Adrenal gland (tissue), 12 donors: Measurements from ENCODE around the gene SLC25A19. TPM values are rescaled to one million over a fixed set of nuclear protein-coding genes. Genes with fewer than 3 reads are reported as not detected.
"Not testable (repeated sequence)": the region's sequence is repeated elsewhere in the genome, so short reads cannot be mapped to it uniquely, and the experiment has no call there.

Experiments used
- DNase-seq, 7 donors: peaks; one replicate each; pipeline ENCODE4 v3.0.0-alpha.2; 2019 to 2020
- H3K27ac ChIP-seq, 5 donors: fragments of 200-600 bp; sonication (generic) in 4 of 5; 1 replicate in 3 of 5; 2 replicates in 2 of 5; pipeline versions ENCODE4 v1.5.1 to v1.8.0; 2016 to 2020; ENCODE audit warnings: mild to moderate bottlenecking in 1 of 5
- H3K27me3 ChIP-seq: fragments of 200-600 bp; 2 replicates; pipeline ENCODE4 v1.8.0; 2021
- H3K36me3 ChIP-seq, 2 donors: fragments of 200-600 bp; replicated peaks in 1 of 2; 1 replicate in 1 of 2; 2 replicates in 1 of 2; pipeline versions ENCODE4 v1.5.1 to v1.8.0; 2018 to 2022
- H3K4me1 ChIP-seq, 2 donors: fragments of 200-600 bp; replicated peaks in 1 of 2; 1 replicate in 1 of 2; 2 replicates in 1 of 2; pipeline versions ENCODE4 v1.5.1 to v1.8.0; 2018 to 2021
- H3K4me3 ChIP-seq, 4 donors: fragments of 200-600 bp; sonication (generic) in 3 of 4; one replicate each; pipeline ENCODE4 v1.5.1; 2016 to 2018
- H3K9me3 ChIP-seq, 3 donors: fragments of 200-600 bp; sonication (generic) in 1 of 3; replicated peaks in 1 of 3; 1 replicate in 2 of 3; 2 replicates in 1 of 3; pipeline versions ENCODE4 v1.5.1 to v1.8.0; 2016 to 2021
- POLR2A ChIP-seq, 2 donors: fragments of 450-650 bp; IDR thresholded peaks; one replicate each; pipeline ENCODE4 v1.6.1; 2017; ENCODE audit warnings: antibody characterized with exemption in 2 of 2, mild to moderate bottlenecking in 2 of 2, moderate library complexity in 1 of 2
- WGBS, 4 donors: extraction: QIAGEN DNeasy Blood & Tissue Kit in 2 of 4; methylation state at CpG; one replicate each; pipeline versions ENCODE4 v1.1.5 to v1.1.7; 2013 to 2017; 5-methylcytosine and 5-hydroxymethylcytosine counted together
- intact Hi-C, 2 donors: fragments of 100-400 bp; cut with DNase I; formaldehyde crosslinking; loops; one replicate each; pipeline versions ENCODE4 v1.14.1 to v1.15.0; 2022 to 2023
- polyA plus RNA-seq, 3 donors: library from polyadenylated mRNA; stranded (reverse); fragments of 200-250 nt in 2 of 3; fragments of 350-450 nt in 1 of 3; fragmentation: Illumina TruSeq in 1 of 3; extraction: RNeasy Lipid Tissue Mini Kit (QIAGEN cat#74804) in 1 of 3; gene quantifications; one replicate each; pipeline ENCODE4 v1.2.3, GENCODE V29; 2013 to 2014
- total RNA-seq, 9 donors: library from RNA; depleted of rRNA in 4 of 9; stranded (reverse); fragments of >200 nt in 4 of 9; fragments of 120-200 nt in 1 of 9; fragmentation: NEBNext Ultra II Directional in 1 of 9; extraction: Animal tissue kit (Norgen Biotek cat#: 25700) in 1 of 9; gene quantifications; one replicate each; pipeline versions ENCODE4 v1.1.0 to v1.2.4, GENCODE V29; 2013 to 2023
- TF ChIP-seq, protein P1 (sequence below), 6 experiments: fragments of 450-650 bp in 4 of 6; fragments of 200-600 bp in 2 of 6; sonication (generic) in 1 of 6; IDR thresholded peaks; 1 replicate in 5 of 6; 2 replicates in 1 of 6; pipeline versions ENCODE4 v1.5.1 to v1.8.0; 2016 to 2021; ENCODE audit warnings: antibody characterized with exemption in 6 of 6, mild to moderate bottlenecking in 2 of 6, moderate library complexity in 1 of 6
- donor health status: healthy with polysubstance abuse.
- donor health status: Bipolar disorder and iron deficiency.
- donor health status: DM: yes; HTN: yes; CAD: no.
- donor health status: DM: no; HTN: no; CAD: no.
- donor health status: DM: no; HTN: no; CAD: no.
- donor health status: DM: yes; HTN: yes; CAD: no.

Gene SLC25A19
- total and polyA plus RNA-seq, 12 donors: 15.8 to 63.9 (median 25.3) TPM

DNA sequence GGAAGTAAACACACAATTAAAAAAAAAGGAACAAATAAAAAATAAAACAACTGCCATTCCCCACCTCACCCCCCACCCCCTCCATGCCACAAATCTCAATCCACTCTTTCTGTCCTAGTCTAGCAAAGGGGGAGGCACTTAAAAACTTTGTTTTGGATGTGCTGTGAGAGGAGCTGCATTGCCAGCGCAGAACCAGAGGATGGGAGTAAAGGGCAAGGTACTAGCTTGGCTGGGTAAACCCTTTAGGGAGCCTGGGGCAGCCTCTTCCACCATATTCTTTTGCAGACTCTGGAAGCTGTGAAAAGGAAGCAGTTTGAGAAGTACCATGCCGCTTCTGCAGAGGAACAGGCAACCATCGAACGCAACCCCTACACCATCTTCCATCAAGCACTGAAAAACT is 26.2 kb downstream of the SLC25A19 start:
- H3K4me3 ChIP-seq: no peak overlapping the region
- H3K9me3 ChIP-seq: no peaks in the 10 kb centered on the region
- intact Hi-C loops: no loop called here
- DNase-seq: no peak
- WGBS, 4 donors: 89 to 92% (median 90%) methylated on average over 4 of the region's 4 CpGs
- TF ChIP-seq, protein P1, sequence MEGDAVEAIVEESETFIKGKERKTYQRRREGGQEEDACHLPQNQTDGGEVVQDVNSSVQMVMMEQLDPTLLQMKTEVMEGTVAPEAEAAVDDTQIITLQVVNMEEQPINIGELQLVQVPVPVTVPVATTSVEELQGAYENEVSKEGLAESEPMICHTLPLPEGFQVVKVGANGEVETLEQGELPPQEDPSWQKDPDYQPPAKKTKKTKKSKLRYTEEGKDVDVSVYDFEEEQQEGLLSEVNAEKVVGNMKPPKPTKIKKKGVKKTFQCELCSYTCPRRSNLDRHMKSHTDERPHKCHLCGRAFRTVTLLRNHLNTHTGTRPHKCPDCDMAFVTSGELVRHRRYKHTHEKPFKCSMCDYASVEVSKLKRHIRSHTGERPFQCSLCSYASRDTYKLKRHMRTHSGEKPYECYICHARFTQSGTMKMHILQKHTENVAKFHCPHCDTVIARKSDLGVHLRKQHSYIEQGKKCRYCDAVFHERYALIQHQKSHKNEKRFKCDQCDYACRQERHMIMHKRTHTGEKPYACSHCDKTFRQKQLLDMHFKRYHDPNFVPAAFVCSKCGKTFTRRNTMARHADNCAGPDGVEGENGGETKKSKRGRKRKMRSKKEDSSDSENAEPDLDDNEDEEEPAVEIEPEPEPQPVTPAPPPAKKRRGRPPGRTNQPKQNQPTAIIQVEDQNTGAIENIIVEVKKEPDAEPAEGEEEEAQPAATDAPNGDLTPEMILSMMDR (IDR thresholded peaks at IDR 0.05): no peak
- TF ChIP-seq POLR2A (IDR thresholded peaks at IDR 0.05): no peak
- H3K4me1 ChIP-seq: peaks cover 14 to 29% of the 10 kb centered on the region in 2 donors
- no peaks in the 10 kb centered on the region for H3K27me3 ChIP-seq
- H3K27ac ChIP-seq: no peak overlapping the region
- peaks cover 0 to 38% of the 10 kb centered on the region in 2 donors for H3K36me3 ChIP-seq

DNA sequence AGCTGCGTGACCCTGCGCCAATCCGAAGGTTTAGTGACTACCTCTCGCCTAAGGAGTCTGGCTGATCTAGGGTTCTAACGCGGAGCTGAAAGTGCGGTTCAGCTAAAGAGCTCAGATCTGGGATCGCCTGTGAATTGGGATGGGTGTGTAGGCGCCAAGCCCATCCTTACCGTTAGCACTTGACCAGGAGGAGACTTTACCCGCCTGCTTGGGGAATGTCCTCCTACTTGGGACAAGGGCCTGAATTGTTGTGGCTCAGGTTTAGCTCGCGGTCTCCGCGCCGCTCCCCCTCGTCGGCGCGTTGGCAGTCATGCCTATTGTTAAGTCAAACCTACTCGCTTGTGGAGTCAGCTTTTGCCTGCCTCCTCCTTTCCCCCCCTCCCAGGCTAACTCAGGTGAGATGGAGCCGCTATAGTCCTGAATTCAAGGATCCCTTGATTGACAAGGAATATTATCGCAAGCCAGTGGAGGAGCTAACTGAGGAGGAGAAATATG is 27.1 kb downstream of the SLC25A19 start:
- no peak for DNase-seq

DNA sequence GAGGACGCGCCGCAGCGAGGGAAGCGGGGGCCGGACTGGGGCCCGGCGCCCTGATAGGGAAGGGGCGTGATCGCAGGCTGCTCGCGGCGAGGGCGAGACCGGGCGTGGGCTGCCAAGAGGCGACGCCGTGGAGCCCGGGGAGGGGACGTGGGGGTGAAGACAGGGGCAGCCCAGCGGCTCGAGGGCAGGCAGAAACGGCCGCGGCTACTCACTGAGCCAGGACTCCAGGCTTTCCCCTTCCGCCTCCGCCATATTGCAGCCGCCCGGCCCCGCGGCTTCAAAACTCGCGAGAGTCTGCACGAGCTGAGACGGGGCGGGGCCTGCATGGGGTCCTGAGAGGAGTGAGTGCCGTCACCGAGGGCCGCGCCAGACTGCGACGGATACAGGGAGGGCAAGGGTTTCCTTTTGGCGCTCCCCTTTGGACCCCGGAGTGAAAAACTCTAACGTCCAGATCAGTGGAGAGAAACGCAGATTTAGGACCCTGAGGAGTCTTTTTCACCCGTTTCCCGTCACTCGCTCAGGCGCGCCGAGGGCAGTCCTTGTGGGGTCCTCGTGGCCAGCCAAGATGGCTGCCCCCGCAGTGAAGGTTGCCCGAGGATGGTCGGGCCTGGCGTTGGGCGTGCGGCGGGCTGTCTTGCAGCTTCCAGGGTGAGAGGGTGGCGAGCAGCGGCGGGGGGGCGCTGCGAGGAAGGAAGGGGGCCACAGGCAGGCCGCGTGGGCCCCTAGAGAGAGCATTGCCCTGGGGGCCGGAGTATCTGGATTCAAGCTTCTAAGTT is 27.7 kb downstream of the SLC25A19 start, which contains the start of the genes GGA3 and MRPS7:
Gene GGA3 (minus strand): TSS at position 271 of the 776 bp plus-strand sequence. CDS start 19 bp downstream, at position 252.
Gene MRPS7 (plus strand): TSS at position 544 of the 776 bp plus-strand sequence. CDS start 22 bp downstream, at position 566.
- WGBS, 4 donors: 0 to 1% (median 0%) methylated on average over 7 to 68 of the region's 69 CpGs
- no peaks in the 10 kb centered on the region for H3K9me3 ChIP-seq
- H3K36me3 ChIP-seq: peaks cover 0 to 34% of the 10 kb centered on the region in 2 donors
- intact Hi-C loops: no loop called here
- H3K4me1 ChIP-seq: peaks cover 14 to 26% of the 10 kb centered on the region in 2 donors
- DNase-seq: peak; percentile 94 to 97 (median 95)
- peak within 1 kb of the TSS; percentile 68 to 99 (median 92) for H3K4me3 ChIP-seq
- TF ChIP-seq, protein P1 (IDR thresholded peaks at IDR 0.05): peak in 1 of 6 experiments; percentile 18
- peak; percentile 51 to 66 for TF ChIP-seq POLR2A (IDR thresholded peaks at IDR 0.05)
- H3K27me3 ChIP-seq: no peaks in the 10 kb centered on the region
- H3K27ac ChIP-seq: peak within 1 kb of the TSS; percentile 86 to 99 (median 95)

More for the DNA sequence above, 27.1 kb downstream of the SLC25A19 start:
- Histone ChIP-seq H3K4me1 (peaks cover 14 to 26% of the 10 kb centered on the region in 2 donors), H3K36me3 (peaks cover 0 to 38% of the 10 kb centered on the region in 2 donors), H3K9me3 (no peaks in the 10 kb centered on the region), H3K4me3 (peak overlapping the region; percentile 68 to 99 (median 92)), H3K27ac (peak overlapping the region; percentile 86 to 99 (median 95)), H3K27me3 (no peaks in the 10 kb centered on the region)
- TF ChIP-seq POLR2A (IDR thresholded peaks at IDR 0.05): no peak
- TF ChIP-seq, protein P1 (IDR thresholded peaks at IDR 0.05): no peak
- 0 to 2% (median 1%) methylated on average over 5 to 23 of the region's 23 CpGs for WGBS, 4 donors
- intact Hi-C loops: no loop called here

DNA sequence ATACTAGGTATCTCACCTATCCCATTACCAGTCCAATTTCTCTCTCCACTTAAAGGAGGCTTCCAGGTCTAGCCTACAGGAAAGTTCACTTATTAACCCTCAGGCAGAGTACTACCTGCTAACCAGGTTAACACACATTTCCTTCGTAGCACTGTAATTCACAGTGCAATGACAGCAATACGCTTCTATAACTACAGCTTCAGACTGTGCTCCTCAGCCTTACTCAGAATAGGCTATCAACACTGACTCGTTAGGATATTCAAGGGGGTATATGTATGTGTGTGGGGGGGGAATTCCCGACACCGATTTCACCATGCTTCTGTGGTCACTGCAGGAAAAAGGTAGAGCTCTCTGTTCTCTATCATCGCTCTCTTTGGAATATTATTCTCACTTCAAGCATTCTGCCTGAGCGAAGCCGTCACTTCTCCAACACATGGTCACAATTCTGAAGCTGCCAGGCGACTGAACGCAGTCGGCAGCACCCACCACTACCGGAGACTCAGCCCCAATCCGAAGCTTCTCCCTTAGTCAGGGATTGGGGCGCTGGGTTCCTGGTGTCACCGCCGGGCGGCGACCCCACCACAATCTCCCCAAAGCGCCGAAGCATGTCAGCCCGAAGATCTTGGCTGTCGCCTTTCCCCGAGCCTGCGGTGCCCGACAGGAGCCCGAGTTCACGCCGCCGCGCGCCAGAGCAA is 28.4 kb downstream of the SLC25A19 start:
- TF ChIP-seq, protein P1 (IDR thresholded peaks at IDR 0.05): no peak
- no peak for TF ChIP-seq POLR2A (IDR thresholded peaks at IDR 0.05)
- Histone ChIP-seq H3K9me3 (no peaks in the 10 kb centered on the region), H3K27ac (peak overlapping the region; percentile 86 to 99 (median 95)), H3K36me3 (peaks cover 0 to 28% of the 10 kb centered on the region in 2 donors), H3K4me1 (peaks cover 14 to 26% of the 10 kb centered on the region in 2 donors), H3K4me3 (peak overlapping the region; percentile 68 to 99 (median 86)), H3K27me3 (no peaks in the 10 kb centered on the region)
- DNase-seq: no peak
- 1 to 4% (median 2%) methylated on average over 12 to 31 of the region's 31 CpGs for WGBS, 4 donors
- intact Hi-C loops: no loop called here

DNA sequence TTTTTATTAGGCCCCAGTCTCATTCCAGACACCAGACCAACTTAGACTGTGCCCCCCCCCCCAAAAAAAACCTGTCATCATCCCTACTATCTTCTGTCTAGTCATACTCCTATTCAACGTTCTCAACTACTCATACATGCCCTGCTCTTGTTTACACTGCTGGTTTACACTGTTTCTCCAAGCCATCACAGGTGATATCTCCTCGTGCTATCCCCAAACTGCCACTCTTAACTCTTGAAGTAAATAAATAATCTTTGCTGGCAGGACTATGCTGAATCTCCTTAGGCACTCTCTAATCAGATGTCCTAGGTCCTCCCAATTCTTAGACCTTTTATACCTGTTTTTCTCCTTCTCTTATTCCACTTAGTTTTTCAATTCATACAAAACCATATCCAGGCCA is 32.0 kb downstream of the SLC25A19 start:
- H3K27ac ChIP-seq, intact Hi-C loops, H3K9me3 ChIP-seq, H3K4me3 ChIP-seq, H3K27me3 ChIP-seq, DNase-seq, H3K36me3 ChIP-seq: not testable (repeated sequence)
- 57 to 71% (median 58%) methylated on average over 2 of the region's 2 CpGs for WGBS, 4 donors
- peaks cover 9 to 18% of the 10 kb centered on the region in 2 donors for H3K4me1 ChIP-seq

DNA sequence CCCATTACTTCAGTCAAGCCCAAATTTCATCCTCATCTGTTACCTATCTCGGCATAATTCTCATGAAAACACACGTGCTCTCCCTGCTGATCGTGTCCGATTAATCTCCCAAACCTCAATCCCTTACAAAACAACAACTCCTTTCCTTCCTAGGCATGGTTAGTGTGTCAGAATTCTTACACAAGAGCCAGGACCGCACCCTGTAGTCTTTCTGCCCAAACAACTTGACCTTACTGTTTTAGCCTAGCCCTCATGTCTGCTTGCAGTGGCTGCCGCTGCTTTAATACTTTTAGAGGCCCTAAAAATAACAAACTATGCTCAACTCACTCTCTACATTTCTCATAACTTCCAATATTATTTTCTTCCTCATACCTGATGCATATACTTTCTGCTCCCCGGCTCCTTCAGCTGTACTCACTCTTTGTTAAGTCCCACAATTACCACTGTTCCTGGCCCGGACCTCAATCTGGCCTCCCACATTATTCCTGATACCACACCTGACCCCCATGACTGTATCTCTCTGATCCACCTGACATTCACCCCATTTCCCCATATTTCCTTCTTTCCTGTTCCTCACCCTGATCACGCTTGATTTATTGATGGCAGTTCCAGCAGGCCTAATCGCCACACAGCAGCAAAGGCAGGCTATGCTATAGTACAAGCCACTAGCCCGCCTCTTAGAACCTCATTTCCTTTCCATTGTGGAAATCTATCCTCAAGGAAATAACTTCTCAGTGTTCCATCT is 33.1 kb downstream of the SLC25A19 start:
- H3K4me3 ChIP-seq, H3K27me3 ChIP-seq, intact Hi-C loops, H3K9me3 ChIP-seq, DNase-seq, H3K27ac ChIP-seq, H3K36me3 ChIP-seq: not testable (repeated sequence)
- WGBS, 4 donors: 59 to 72% (median 69%) methylated on average over 10 to 11 of the region's 11 CpGs
- H3K4me1 ChIP-seq: peaks cover 9 to 19% of the 10 kb centered on the region in 2 donors
